HepG2 (cell line): ENCODE measurements around the gene LZTFL1. TPM values are rescaled to one million over a fixed set of nuclear protein-coding genes. Genes with fewer than 3 reads are reported as not detected.

ENCODE experiments used
- MTF1 ChIP-seq: sonication (generic); formaldehyde crosslinking; IDR thresholded peaks from 2 replicates; pipeline ENCODE4 v1.5.0; 2020; ENCODE audit warnings: missing genetic modification reagents
- POGZ ChIP-seq: sonication (generic); formaldehyde crosslinking; IDR thresholded peaks from 2 replicates; pipeline ENCODE4 v1.4.0; 2020; ENCODE audit warnings: mild to moderate bottlenecking, missing genetic modification reagents
- SMAD1 ChIP-seq: sonication (generic); formaldehyde crosslinking; IDR thresholded peaks from 2 replicates; pipeline ENCODE4 v1.4.0; 2020; ENCODE audit warnings: missing genetic modification reagents, low read depth, mild to moderate bottlenecking, borderline replicate concordance
- SRSF1 ChIP-seq: fragments of 200-400 bp; formaldehyde crosslinking; optimal IDR thresholded peaks from 2 replicates; pipeline ENCODE3; 2017; ENCODE audit warnings: mild to moderate bottlenecking, low read depth, low read length, moderate library complexity
- TBX2 ChIP-seq: sonication (generic); formaldehyde crosslinking; IDR thresholded peaks from 2 replicates; pipeline ENCODE4 v1.5.0; 2020; ENCODE audit warnings: missing genetic modification reagents, mild to moderate bottlenecking, borderline replicate concordance
- ZNF232 ChIP-seq: sonication (generic); formaldehyde crosslinking; IDR thresholded peaks from 2 replicates; pipeline ENCODE4 v1.4.0; 2020; ENCODE audit warnings: missing genetic modification reagents, borderline replicate concordance
- ZNF431 ChIP-seq: sonication (generic); formaldehyde crosslinking; IDR thresholded peaks from 2 replicates; pipeline ENCODE4 v1.9.0; 2022; ENCODE audit warnings: missing genetic modification reagents, low read depth, mild to moderate bottlenecking, borderline replicate concordance
- ZNF543 ChIP-seq: sonication (generic); formaldehyde crosslinking; IDR thresholded peaks from 2 replicates; pipeline ENCODE4 v1.4.0; 2020; ENCODE audit warnings: mild to moderate bottlenecking, missing genetic modification reagents
- ZNF646 ChIP-seq: sonication (generic); formaldehyde crosslinking; IDR thresholded peaks from 2 replicates; pipeline ENCODE4 v1.9.0; 2021; ENCODE audit warnings: mild to moderate bottlenecking, missing genetic modification reagents
- ZNF792 ChIP-seq: IDR thresholded peaks from 2 replicates; pipeline ENCODE4 v1.6.1; 2016
- polyA plus RNA-seq, 8 experiments: library from polyadenylated mRNA; depleted of rRNA in 3 of 8; stranded (reverse) in 7 of 8; unstranded in 1 of 8; fragments of >200 nt; fragmentation: Illumina TruSeq in 4 of 8; extraction: Trizol in 4 of 8; gene quantifications; 2 replicates each; pipeline versions ENCODE4 v1.2.1 to v1.2.3, GENCODE V29; 2011 to 2016; ENCODE audit warnings: low read depth in 4 of 8, missing spikeins in 1 of 8, mixed read lengths in 1 of 8; ENCODE audit not compliant: insufficient read depth in 1 of 8
- total RNA-seq, 5 experiments: library from RNA; depleted of rRNA; stranded (reverse); fragments of >200 nt; fragmentation: Illumina TruSeq; extraction: Trizol; gene quantifications; 2 replicates each; pipeline ENCODE4 v1.2.3, GENCODE V29; 2016; ENCODE audit warnings: low read depth in 1 of 5

LZTFL1 gene
- total and polyA plus RNA-seq, 2 of the 13 experiments (the other 11 are each of a cell fraction or from before 2014, with no cell fraction given): 16.6 to 17.2 TPM

DNA sequence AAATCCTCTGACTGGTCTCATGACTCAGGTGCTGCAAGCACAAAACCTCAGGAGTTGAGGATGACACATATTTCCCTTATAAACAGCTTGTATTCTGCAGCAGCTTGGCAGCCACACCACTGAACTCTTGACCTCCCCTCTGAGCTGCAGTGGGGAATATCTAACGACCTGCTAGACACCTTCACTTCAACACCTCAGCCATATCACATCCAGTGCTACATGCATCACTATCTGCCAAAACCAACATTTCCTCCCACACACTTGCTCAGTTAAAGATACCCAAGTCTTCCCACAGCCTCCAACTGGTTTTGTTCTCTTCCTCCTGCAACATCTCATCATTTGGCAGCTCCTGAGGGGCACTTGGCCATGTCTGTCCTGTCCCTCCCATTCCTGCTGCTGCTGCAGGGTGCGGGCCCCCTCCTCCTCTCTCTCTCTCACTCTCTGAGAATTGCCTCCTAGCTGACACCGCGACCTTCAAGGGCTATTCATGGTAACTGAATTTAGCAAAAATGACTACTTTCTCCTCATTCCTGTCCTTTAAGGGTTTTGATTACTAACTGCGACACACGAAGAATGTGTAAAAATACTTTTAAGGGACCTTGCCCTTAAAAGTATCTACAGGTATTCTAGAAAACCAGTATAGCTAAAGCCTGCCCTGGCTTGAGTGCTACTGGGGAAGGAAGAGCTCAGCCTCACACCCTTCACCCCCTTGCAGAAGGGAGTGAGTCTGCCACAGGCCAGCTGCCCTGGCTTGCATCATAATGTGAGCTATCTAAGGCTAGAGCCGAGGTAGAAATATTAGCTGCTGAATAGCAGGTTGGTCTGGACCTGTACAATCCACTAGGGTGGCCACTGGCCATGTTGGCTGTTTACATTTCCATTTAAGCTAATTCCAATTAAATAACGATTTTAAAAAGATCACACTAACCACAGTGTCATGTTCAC lies 39.4 kb upstream of the LZTFL1 start (continued):
- no peak for TF ChIP-seq ZNF232 (CRISPR knock-in tag)
- no peak for TF ChIP-seq SMAD1
- TF ChIP-seq ZNF792 (CRISPR knock-in tag): no peak
- no peak for TF ChIP-seq MTF1
- no peak for TF ChIP-seq ZNF431
- TF ChIP-seq TBX2: no peak
- TF ChIP-seq ZNF543 (CRISPR knock-in tag): no peak
- no peak for TF ChIP-seq ZNF646
- TF ChIP-seq SRSF1: no peak
- TF ChIP-seq POGZ (CRISPR knock-in tag): no peak
- TF ChIP-seq, all 625 proteins: peak for 0
